PC-3 (cell line): Measurements from ENCODE around the gene DNAH10. TPM values are rescaled to one million over a fixed set of nuclear protein-coding genes. Genes with fewer than 3 reads are reported as not detected.
"Not testable (repeated sequence)": the region's sequence is repeated elsewhere in the genome, so short reads cannot be mapped to it uniquely, and the experiment has no call there.

Experiments used
- ATAC-seq: fragments of 200-7000 bp; cut with Tn5 transposase; 2 replicates; pipeline ENCODE4 v1.9.1; 2020; ENCODE audit warnings: mild to moderate bottlenecking, moderate library complexity
- BruUV-seq: library from RNA; stranded (reverse); fragments of 400-500 nt; replicated peaks from 2 replicates; lab custom pipeline; 2021; lab: Mats Ljungman, UMichigan
- CTCF ChIA-PET: fragments of 300-600 bp; sonication (Branson Sonifier 250); formaldehyde crosslinking; loops from one replicate; lab custom pipeline; 2022; ENCODE audit warnings: antibody characterized with exemption; lab: Charles Lee
- POLR2A ChIA-PET: fragments of 300-600 bp; sonication (Branson Sonifier 250); formaldehyde crosslinking; loops from one replicate; lab custom pipeline; 2022; ENCODE audit warnings: antibody characterized with exemption; ENCODE audit not compliant: unreplicated experiment; lab: Charles Lee
- DNase-seq: peaks from one replicate; pipeline ENCODE4 v3.0.0-alpha.2; 2015
- H2AFZ ChIP-seq: fragments of 300-600 bp; sonication (generic); 2 replicates; pipeline ENCODE4 v1.6.0; 2016; ENCODE audit warnings: antibody characterized with exemption, low read length
- H3F3A ChIP-seq: fragments of 300-600 bp; sonication (generic); one replicate; pipeline ENCODE4 v1.6.0; 2017; ENCODE audit warnings: antibody characterized with exemption, low read length, control low read depth, mild to moderate bottlenecking; ENCODE audit not compliant: unreplicated experiment
- H3K27ac ChIP-seq: fragments of 300-600 bp; sonication (generic); 2 replicates; pipeline ENCODE4 v1.5.1; 2016; ENCODE audit warnings: mild to moderate bottlenecking, low read length
- H3K27me3 ChIP-seq: fragments of 300-600 bp; sonication (generic); 2 replicates; pipeline ENCODE4 v1.6.1; 2016; ENCODE audit warnings: low read length, mixed read lengths
- H3K36me3 ChIP-seq: fragments of 300-600 bp; sonication (generic); 2 replicates; pipeline ENCODE4 v1.6.1; 2016; ENCODE audit warnings: low read depth, mixed run types, low read length, mixed read lengths
- H3K4me1 ChIP-seq: fragments of 300-600 bp; sonication (generic); 2 replicates; pipeline ENCODE4 v1.5.1; 2016; ENCODE audit warnings: low read length; ENCODE audit not compliant: insufficient read depth
- H3K4me2 ChIP-seq: fragments of 300-600 bp; sonication (generic); 2 replicates; pipeline ENCODE4 v1.6.0; 2016; ENCODE audit warnings: low read length
- H3K4me3 ChIP-seq: fragments of 300-600 bp; sonication (generic); 2 replicates; pipeline ENCODE4 v1.5.1; 2016; ENCODE audit warnings: mild to moderate bottlenecking, low read length, mixed read lengths
- H3K79me2 ChIP-seq: fragments of 300-600 bp; sonication (generic); 2 replicates; pipeline ENCODE4 v1.6.1; 2017; ENCODE audit warnings: low read length, mixed read lengths
- H3K9ac ChIP-seq: fragments of 300-600 bp; sonication (generic); 2 replicates; pipeline ENCODE4 v1.6.0; 2016; ENCODE audit warnings: mild to moderate bottlenecking, low read length
- H3K9me2 ChIP-seq: fragments of 300-600 bp; sonication (generic); replicated peaks from 2 replicates; pipeline ENCODE4 v1.6.1; 2016; ENCODE audit warnings: mixed run types, low read length, mixed read lengths
- H3K9me3 ChIP-seq: fragments of 300-600 bp; sonication (generic); 2 replicates; pipeline ENCODE4 v1.6.1; 2016; ENCODE audit warnings: low read length, mixed read lengths
- H4K20me1 ChIP-seq: fragments of 300-600 bp; sonication (generic); 2 replicates; pipeline ENCODE4 v1.6.1; 2016; ENCODE audit warnings: low read length, mixed read lengths
- EZH2 ChIP-seq: fragments of 300-600 bp; sonication (generic); IDR thresholded peaks from one replicate; pipeline ENCODE4 v1.6.1; 2017; ENCODE audit warnings: antibody characterized with exemption, mild to moderate bottlenecking, low read length; ENCODE audit not compliant: unreplicated experiment
- EZH2phosphoT487 ChIP-seq: fragments of 300-600 bp; sonication (generic); IDR thresholded peaks from 2 replicates; pipeline ENCODE4 v1.6.1; 2018; ENCODE audit warnings: mild to moderate bottlenecking, antibody characterized with exemption, low read length, borderline replicate concordance
- intact Hi-C: fragments of 100-400 bp; cut with micrococcal nuclease; formaldehyde crosslinking; loops from 2 replicates; pipeline ENCODE4 v1.9.0; 2023
- total RNA-seq: library from RNA; depleted of rRNA; stranded (reverse); fragments of >200 nt; gene quantifications from 2 replicates; pipeline ENCODE4 v1.2.3, GENCODE V29; 2014
- TF ChIP-seq, protein P1 (sequence below): fragments of 300-600 bp; sonication (generic); conservative IDR thresholded peaks from 2 replicates; pipeline ENCODE4 v1.5.1; 2017; ENCODE audit warnings: antibody characterized with exemption, low read depth, mild to moderate bottlenecking, low read length

DNAH10 gene
- total RNA-seq, 1 experiment from 2014 or later: 0.15 TPM

DNA sequence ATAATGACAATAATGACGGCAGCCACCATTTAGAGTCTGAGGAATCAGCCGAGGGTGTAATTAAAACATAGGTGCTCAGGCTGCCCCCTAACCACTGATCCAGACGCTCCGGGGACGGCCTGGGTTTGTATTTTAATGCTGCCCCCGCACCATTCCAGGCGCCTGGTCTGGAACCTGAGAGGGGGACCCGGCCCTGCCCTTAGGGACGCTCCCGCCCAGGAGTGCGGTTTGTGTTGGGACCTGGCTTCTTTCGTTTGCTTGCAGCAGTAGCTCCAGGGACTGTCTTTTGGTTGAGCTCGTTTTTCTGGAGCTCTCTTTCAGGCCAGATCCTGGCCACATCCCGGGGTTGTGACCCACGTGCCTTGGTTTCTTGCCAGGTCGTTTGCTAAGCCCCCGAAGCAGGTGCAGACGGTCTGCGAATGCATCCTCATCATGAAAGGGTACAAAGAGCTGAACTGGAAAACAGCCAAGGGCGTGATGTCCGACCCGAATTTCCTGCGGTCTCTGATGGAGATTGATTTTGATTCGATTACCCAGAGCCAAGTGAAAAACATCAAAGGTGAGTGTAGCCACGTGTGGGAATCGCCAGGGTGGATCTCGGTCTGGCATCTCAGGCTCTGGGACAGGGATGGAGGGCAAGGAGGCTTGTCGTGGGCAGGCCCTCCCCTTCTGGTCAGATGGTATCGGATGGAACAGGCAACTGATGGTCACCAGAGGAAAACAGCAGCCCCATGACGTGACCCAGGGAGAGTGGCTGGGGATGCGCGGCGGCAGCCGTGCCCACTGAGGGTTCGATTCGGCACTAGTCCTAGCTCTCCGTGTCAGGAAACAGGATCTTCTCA lies 147.0 kb downstream of the DNAH10 start:
- Histone ChIP-seq H3K4me1 (peaks cover 4% of the 10 kb centered on the region), H3K4me3 (no peak overlapping the region), H4K20me1 (no peaks in the 10 kb centered on the region), H3F3A (no peaks in the 10 kb centered on the region), H3K9me3 (no peaks in the 10 kb centered on the region), H3K27ac (no peak overlapping the region), H3K9me2 (no peaks in the 10 kb centered on the region), H3K9ac (no peak overlapping the region), H3K27me3 (no peaks in the 10 kb centered on the region), H3K36me3 (no peaks in the 10 kb centered on the region), H3K79me2 (no peaks in the 10 kb centered on the region), H2AFZ (no peak overlapping the region), H3K4me2 (no peak overlapping the region)
- TF ChIP-seq, protein P1, sequence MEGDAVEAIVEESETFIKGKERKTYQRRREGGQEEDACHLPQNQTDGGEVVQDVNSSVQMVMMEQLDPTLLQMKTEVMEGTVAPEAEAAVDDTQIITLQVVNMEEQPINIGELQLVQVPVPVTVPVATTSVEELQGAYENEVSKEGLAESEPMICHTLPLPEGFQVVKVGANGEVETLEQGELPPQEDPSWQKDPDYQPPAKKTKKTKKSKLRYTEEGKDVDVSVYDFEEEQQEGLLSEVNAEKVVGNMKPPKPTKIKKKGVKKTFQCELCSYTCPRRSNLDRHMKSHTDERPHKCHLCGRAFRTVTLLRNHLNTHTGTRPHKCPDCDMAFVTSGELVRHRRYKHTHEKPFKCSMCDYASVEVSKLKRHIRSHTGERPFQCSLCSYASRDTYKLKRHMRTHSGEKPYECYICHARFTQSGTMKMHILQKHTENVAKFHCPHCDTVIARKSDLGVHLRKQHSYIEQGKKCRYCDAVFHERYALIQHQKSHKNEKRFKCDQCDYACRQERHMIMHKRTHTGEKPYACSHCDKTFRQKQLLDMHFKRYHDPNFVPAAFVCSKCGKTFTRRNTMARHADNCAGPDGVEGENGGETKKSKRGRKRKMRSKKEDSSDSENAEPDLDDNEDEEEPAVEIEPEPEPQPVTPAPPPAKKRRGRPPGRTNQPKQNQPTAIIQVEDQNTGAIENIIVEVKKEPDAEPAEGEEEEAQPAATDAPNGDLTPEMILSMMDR: no peak
- no peak for TF ChIP-seq EZH2
- CTCF ChIA-PET: no interaction called here
- DNase-seq: no peak
- ATAC-seq: no peak
- POLR2A ChIA-PET: no interaction called here
- intact Hi-C loops: loop anchor here (5.0 kb wide), 2 partner anchors 107 to 123 kb away; no protein-coding TSS in a partner anchor
- BruUV-seq: no TSS peak

- Histone ChIP-seq H3K9me3 (no peaks in the 10 kb centered on the region), H3K9me2 (no peaks in the 10 kb centered on the region), H3K79me2 (no peaks in the 10 kb centered on the region), H4K20me1 (no peaks in the 10 kb centered on the region), H3K27ac (no peak overlapping the region), H3F3A (no peaks in the 10 kb centered on the region), H2AFZ (no peak overlapping the region), H3K27me3 (no peaks in the 10 kb centered on the region), H3K4me3 (no peak overlapping the region), H3K36me3 (no peaks in the 10 kb centered on the region), H3K4me2 (no peak overlapping the region), H3K4me1 (peaks cover 4% of the 10 kb centered on the region), H3K9ac (no peak overlapping the region)
- ATAC-seq (no peak), DNase-seq (no peak)
- intact Hi-C loops: no loop called here
- CTCF ChIA-PET: no interaction called here
- BruUV-seq: no TSS peak
- TF ChIP-seq, protein P1: no peak
- TF ChIP-seq EZH2: no peak
- TF ChIP-seq EZH2phosphoT487: no peak
- POLR2A ChIA-PET: no interaction called here
Observed at GRCh38 chr12:123910057-123910456, 148.0 kb downstream of the DNAH10 start.

GRCh38 chr12:123910761-123911193 lies 148.7 kb downstream of the DNAH10 start:
- no peak overlapping the region for H3K4me2 ChIP-seq
- no peaks in the 10 kb centered on the region for H4K20me1 ChIP-seq
- no TSS peak for BruUV-seq
- ChIA-PET POLR2A (no interaction called here), CTCF (no interaction called here)
- no peaks in the 10 kb centered on the region for H3K27me3 ChIP-seq
- TF ChIP-seq, protein P1: no peak
- TF ChIP-seq EZH2phosphoT487 (no peak), EZH2 (no peak)
- DNase-seq (no peak), ATAC-seq (no peak; the same call in 1 of the 2 replicates)
- no peaks in the 10 kb centered on the region for H3K36me3 ChIP-seq
- H3K4me3 ChIP-seq: no peak overlapping the region
- no peaks in the 10 kb centered on the region for H3K9me2 ChIP-seq
- H3K4me1 ChIP-seq: no peaks in the 10 kb centered on the region
- H3K27ac ChIP-seq: no peak overlapping the region
- H3K79me2 ChIP-seq: no peaks in the 10 kb centered on the region
- intact Hi-C loops: no loop called here
- no peaks in the 10 kb centered on the region for H3K9me3 ChIP-seq
- H3K9ac ChIP-seq: no peak overlapping the region
- no peaks in the 10 kb centered on the region for H3F3A ChIP-seq
- no peak overlapping the region for H2AFZ ChIP-seq

- H3K9me2 ChIP-seq, H4K20me1 ChIP-seq, H3K27me3 ChIP-seq, ATAC-seq, H3K4me2 ChIP-seq, H3K36me3 ChIP-seq, H3K9ac ChIP-seq, POLR2A ChIA-PET, H3K79me2 ChIP-seq, CTCF ChIA-PET, H3K27ac ChIP-seq, DNase-seq, H2AFZ ChIP-seq, BruUV-seq, H3K9me3 ChIP-seq, H3K4me3 ChIP-seq, H3K4me1 ChIP-seq, H3F3A ChIP-seq: not testable (repeated sequence)
- intact Hi-C loops: loop anchor here (2.0 kb wide), 1 partner anchor 31 kb away; no protein-coding TSS in a partner anchor
Observed at GRCh38 chr12:123911672-123912409, 149.7 kb downstream of the DNAH10 start.
